OCI-LY1 (cell line): Measurements from ENCODE around the gene TULP3.

Experiments used
- H2AFZ ChIP-seq: fragments of 200-600 bp; sonication (generic), shearing (Covaris generic); 2 replicates; pipeline ENCODE4 v1.6.0; 2014; ENCODE audit warnings: antibody characterized with exemption, mild to moderate bottlenecking, low read length
- H3F3A ChIP-seq: fragments of 200-600 bp; sonication (generic), shearing (Covaris generic); 2 replicates; pipeline ENCODE4 v1.6.0; 2014; ENCODE audit warnings: mild to moderate bottlenecking, antibody characterized with exemption, low read length, moderate library complexity; ENCODE audit not compliant: insufficient read depth
- H3K27ac ChIP-seq: fragments of 200-600 bp; sonication (generic); 2 replicates; pipeline ENCODE4 v1.5.1; 2014; ENCODE audit warnings: low read length, mixed run types, mild to moderate bottlenecking, low read depth; ENCODE audit not compliant: poor library complexity, severe bottlenecking
- H3K27me3 ChIP-seq: fragments of 200-600 bp; sonication (generic); 2 replicates; pipeline ENCODE4 v1.6.0; 2014; ENCODE audit warnings: antibody characterized with exemption, mild to moderate bottlenecking, low read length, moderate library complexity; ENCODE audit not compliant: insufficient read depth
- H3K36me3 ChIP-seq: fragments of 200-600 bp; sonication (generic); 2 replicates; pipeline ENCODE4 v1.6.1; 2014; ENCODE audit warnings: mild to moderate bottlenecking, antibody characterized with exemption, low read length, moderate library complexity, mixed read lengths; ENCODE audit not compliant: insufficient read depth
- H3K4me1 ChIP-seq: fragments of 200-600 bp; sonication (generic); 2 replicates; pipeline ENCODE4 v1.5.1; 2014; ENCODE audit warnings: mild to moderate bottlenecking, low read length, moderate library complexity; ENCODE audit not compliant: insufficient read depth, severe bottlenecking
- H3K4me2 ChIP-seq: fragments of 200-600 bp; sonication (generic), shearing (Covaris generic); 2 replicates; pipeline ENCODE4 v1.6.1; 2014; ENCODE audit warnings: low read length
- H3K4me3 ChIP-seq: fragments of 200-600 bp; sonication (generic); 2 replicates; pipeline ENCODE4 v1.5.1; 2014; ENCODE audit warnings: low read length, low read depth, mild to moderate bottlenecking, mixed read lengths; ENCODE audit not compliant: poor library complexity, severe bottlenecking
- H3K79me2 ChIP-seq: fragments of 200-600 bp; shearing (Covaris generic); 2 replicates; pipeline ENCODE4 v1.6.1; 2016; ENCODE audit warnings: mixed run types, low read length, mixed read lengths; ENCODE audit not compliant: insufficient read depth
- H3K9ac ChIP-seq: fragments of 200-600 bp; sonication (generic), shearing (Covaris generic); 2 replicates; pipeline ENCODE4 v1.6.1; 2014; ENCODE audit warnings: mild to moderate bottlenecking, low read length, mixed read lengths
- H3K9me2 ChIP-seq: fragments of 200-600 bp; sonication (generic), shearing (Covaris generic); 2 replicates; pipeline ENCODE4 v1.6.1; 2014; ENCODE audit warnings: low read depth, mild to moderate bottlenecking, low read length, mixed read lengths
- H3K9me3 ChIP-seq: fragments of 200-600 bp; shearing (Covaris generic); 2 replicates; pipeline ENCODE4 v1.6.1; 2014; ENCODE audit warnings: low read length, mixed read lengths
- H4K20me1 ChIP-seq: fragments of 200-600 bp; sonication (generic), shearing (Covaris generic); 2 replicates; pipeline ENCODE4 v1.6.0; 2016; ENCODE audit warnings: mild to moderate bottlenecking, low read length; ENCODE audit not compliant: insufficient read depth
- EZH2 ChIP-seq: fragments of 200-600 bp; sonication (generic), shearing (Covaris generic); IDR thresholded peaks from 2 replicates; pipeline ENCODE4 v1.8.0; 2017; ENCODE audit warnings: borderline replicate concordance, mixed run types, mild to moderate bottlenecking, antibody characterized with exemption, low read length, moderate library complexity, mixed read lengths
- TF ChIP-seq, protein P1 (sequence below): fragments of 200-600 bp; sonication (generic), shearing (Covaris generic); IDR thresholded peaks from 2 replicates; pipeline ENCODE4 v1.5.1; 2017; ENCODE audit warnings: mild to moderate bottlenecking, antibody characterized with exemption, low read length, moderate library complexity, mixed read lengths

The TULP3 gene

DNA sequence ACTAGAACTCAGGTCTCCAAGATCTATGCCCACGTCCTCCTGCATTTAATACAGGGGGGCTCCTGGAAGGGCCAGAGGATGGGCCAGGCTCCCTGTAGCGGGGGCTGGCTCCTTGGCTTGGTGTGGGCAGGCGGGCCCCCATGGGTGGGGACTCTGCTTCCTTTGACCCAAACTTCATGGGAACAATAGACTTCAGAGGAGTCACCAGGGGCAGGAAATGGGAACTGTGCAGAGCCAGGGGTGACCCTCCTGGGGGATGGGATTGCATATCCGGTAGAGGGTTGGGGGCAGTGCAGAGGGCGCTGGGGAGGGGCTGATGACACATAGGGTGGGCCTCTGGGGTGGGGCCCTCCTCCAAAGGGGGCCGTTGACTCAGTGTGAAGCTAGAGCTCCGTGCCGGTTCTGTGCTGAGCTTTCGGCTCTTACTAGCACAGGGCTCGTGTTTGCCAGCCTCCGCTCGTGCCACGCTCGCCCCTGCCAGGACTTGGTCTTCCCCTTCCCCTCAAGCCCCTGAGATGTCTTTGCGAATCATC is 73.1 kb downstream of the TULP3 start:
- no peaks in the 10 kb centered on the region for H3K9me3 ChIP-seq
- no peak overlapping the region for H3K4me3 ChIP-seq
- peaks cover 19% of the 10 kb centered on the region for H3K4me1 ChIP-seq
- no peak overlapping the region for H2AFZ ChIP-seq
- H3K9ac ChIP-seq: no peak overlapping the region
- no peak for TF ChIP-seq EZH2
- TF ChIP-seq, protein P1, sequence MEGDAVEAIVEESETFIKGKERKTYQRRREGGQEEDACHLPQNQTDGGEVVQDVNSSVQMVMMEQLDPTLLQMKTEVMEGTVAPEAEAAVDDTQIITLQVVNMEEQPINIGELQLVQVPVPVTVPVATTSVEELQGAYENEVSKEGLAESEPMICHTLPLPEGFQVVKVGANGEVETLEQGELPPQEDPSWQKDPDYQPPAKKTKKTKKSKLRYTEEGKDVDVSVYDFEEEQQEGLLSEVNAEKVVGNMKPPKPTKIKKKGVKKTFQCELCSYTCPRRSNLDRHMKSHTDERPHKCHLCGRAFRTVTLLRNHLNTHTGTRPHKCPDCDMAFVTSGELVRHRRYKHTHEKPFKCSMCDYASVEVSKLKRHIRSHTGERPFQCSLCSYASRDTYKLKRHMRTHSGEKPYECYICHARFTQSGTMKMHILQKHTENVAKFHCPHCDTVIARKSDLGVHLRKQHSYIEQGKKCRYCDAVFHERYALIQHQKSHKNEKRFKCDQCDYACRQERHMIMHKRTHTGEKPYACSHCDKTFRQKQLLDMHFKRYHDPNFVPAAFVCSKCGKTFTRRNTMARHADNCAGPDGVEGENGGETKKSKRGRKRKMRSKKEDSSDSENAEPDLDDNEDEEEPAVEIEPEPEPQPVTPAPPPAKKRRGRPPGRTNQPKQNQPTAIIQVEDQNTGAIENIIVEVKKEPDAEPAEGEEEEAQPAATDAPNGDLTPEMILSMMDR: no peak
- no peaks in the 10 kb centered on the region for H4K20me1 ChIP-seq
- no peak overlapping the region for H3K27ac ChIP-seq
- H3K36me3 ChIP-seq: peaks cover 4% of the 10 kb centered on the region; the same call in 1 of the 2 replicates
- no peaks in the 10 kb centered on the region for H3K79me2 ChIP-seq
- H3K9me2 ChIP-seq: no peaks in the 10 kb centered on the region
- H3K27me3 ChIP-seq: no peaks in the 10 kb centered on the region
- H3K4me2 ChIP-seq: no peak overlapping the region
- no peaks in the 10 kb centered on the region for H3F3A ChIP-seq

DNA sequence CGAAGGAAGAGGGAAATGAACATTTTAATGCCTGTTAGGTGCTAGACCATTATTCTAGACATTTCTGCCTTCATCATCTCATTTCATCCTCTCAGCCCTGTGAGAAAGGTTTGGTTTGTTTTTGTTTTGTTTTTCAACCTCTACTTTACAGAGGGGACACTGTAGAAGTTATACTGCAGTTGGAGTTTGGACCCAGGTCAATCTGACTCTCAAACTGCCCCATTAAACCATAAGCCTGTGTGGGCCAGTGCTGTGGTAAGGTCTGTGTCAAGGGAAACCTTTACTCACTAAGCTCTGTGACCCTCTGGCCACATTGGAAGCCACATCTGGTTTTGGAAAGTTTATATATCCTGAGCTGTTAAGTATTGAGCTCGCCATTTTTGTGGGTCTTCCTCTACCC is 77.0 kb downstream of the TULP3 start:
- Histone ChIP-seq H3K36me3 (peaks cover 9% of the 10 kb centered on the region; the same call in 1 of the 2 replicates), H3K79me2 (no peaks in the 10 kb centered on the region)

DNA sequence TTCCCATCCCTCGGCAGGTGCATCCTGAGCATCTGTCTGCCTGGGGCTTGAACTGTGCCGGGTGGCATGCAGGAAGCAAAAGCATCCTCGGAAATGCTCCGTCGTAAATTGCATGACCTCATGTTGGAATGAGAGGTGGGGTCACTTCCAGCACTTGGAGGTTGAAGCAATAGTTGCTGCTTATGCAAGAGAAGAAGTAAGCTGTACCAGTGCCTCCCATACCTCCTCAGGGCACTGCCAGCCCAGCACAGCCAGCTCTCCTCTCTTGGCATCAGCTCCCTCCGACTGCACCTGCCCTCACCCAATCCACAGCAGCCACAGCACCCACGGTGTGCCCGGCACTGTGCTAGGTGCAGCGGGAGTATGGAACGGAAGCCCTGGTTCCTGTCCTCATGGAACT is 80.1 kb downstream of the TULP3 start:
- H3K4me3 ChIP-seq: no peak overlapping the region
- H4K20me1 ChIP-seq: no peaks in the 10 kb centered on the region
- H3K27me3 ChIP-seq: no peaks in the 10 kb centered on the region
- H2AFZ ChIP-seq: no peak overlapping the region
- no peaks in the 10 kb centered on the region for H3K79me2 ChIP-seq
- no peaks in the 10 kb centered on the region for H3K4me1 ChIP-seq
- no peak overlapping the region for H3K9ac ChIP-seq
- peaks cover 9% of the 10 kb centered on the region for H3K36me3 ChIP-seq
- no peak overlapping the region for H3K4me2 ChIP-seq
- H3K9me3 ChIP-seq: no peaks in the 10 kb centered on the region
- no peaks in the 10 kb centered on the region for H3F3A ChIP-seq
- H3K27ac ChIP-seq: no peak overlapping the region
- TF ChIP-seq, protein P1: no peak
- TF ChIP-seq EZH2: no peak
- H3K9me2 ChIP-seq: no peaks in the 10 kb centered on the region

More for the DNA sequence above, 77.0 kb downstream of the TULP3 start:
- Histone ChIP-seq H3K27ac (no peak overlapping the region), H3K27me3 (no peaks in the 10 kb centered on the region), H3K9ac (no peak overlapping the region), H2AFZ (no peak overlapping the region), H3K9me2 (no peaks in the 10 kb centered on the region), H3K4me3 (no peak overlapping the region), H3K4me1 (no peaks in the 10 kb centered on the region), H3K9me3 (no peaks in the 10 kb centered on the region), H3K4me2 (no peak overlapping the region), H3F3A (no peaks in the 10 kb centered on the region), H4K20me1 (no peaks in the 10 kb centered on the region)
- TF ChIP-seq, protein P1: no peak
- no peak for TF ChIP-seq EZH2
